Activated CD8-positive, alpha-beta memory T cell treated with anti-CD3 and anti-CD28 coated beads, Interleukin-2, amount 50 U/mL, for 4 hours (primary cell): Measurements from ENCODE around the gene DYSF.

Experiments
- DNase-seq: peaks from one replicate; pipeline ENCODE4 v3.0.0-alpha.2; 2020

Gene DYSF

GRCh38 chr2:71606244-71606643 lies 152.9 kb downstream of the DYSF start:
- DNase-seq = peak; percentile 2

GRCh38 chr2:71607151-71607889 lies 154.0 kb downstream of the DYSF start:
- peak; percentile 2 for DNase-seq

- DNase-seq = peak; percentile 2
Measured at GRCh38 chr2:71608034-71608433, 154.7 kb downstream of the DYSF start.

- no peak for DNase-seq
Measured at GRCh38 chr2:71608441-71608840, 155.1 kb downstream of the DYSF start.

GRCh38 chr2:71609029-71609428 lies 155.7 kb downstream of the DYSF start:
- DNase-seq = peak; percentile 7

- no peak for DNase-seq
Measured at GRCh38 chr2:71609441-71609840, 156.1 kb downstream of the DYSF start.

GRCh38 chr2:71609958-71610357 lies 156.6 kb downstream of the DYSF start:
- DNase-seq = no peak

GRCh38 chr2:71610671-71611070 lies 157.3 kb downstream of the DYSF start:
- DNase-seq = peak; percentile 1

- DNase-seq = no peak
Measured at GRCh38 chr2:71611247-71611646, 157.9 kb downstream of the DYSF start.

- DNase-seq = peak; percentile 1
Measured at GRCh38 chr2:71611781-71612527, 158.6 kb downstream of the DYSF start.

GRCh38 chr2:71612581-71613402 lies 159.4 kb downstream of the DYSF start:
- DNase-seq = peak; percentile 12

- DNase-seq = peak; percentile 3
Measured at GRCh38 chr2:71613403-71613952, 160.1 kb downstream of the DYSF start.

- DNase-seq = peak; percentile 3
Measured at GRCh38 chr2:71613953-71614925, 160.9 kb downstream of the DYSF start.

GRCh38 chr2:71614976-71615766 lies 161.8 kb downstream of the DYSF start:
- peak; percentile 9 for DNase-seq

GRCh38 chr2:71615767-71616730 lies 162.7 kb downstream of the DYSF start:
- no peak for DNase-seq

GRCh38 chr2:71617266-71617665 lies 163.9 kb downstream of the DYSF start:
- no peak for DNase-seq

- no peak for DNase-seq
Measured at GRCh38 chr2:71618327-71619113, 165.2 kb downstream of the DYSF start.

- DNase-seq = no peak
Measured at GRCh38 chr2:71619230-71619741, 165.9 kb downstream of the DYSF start.

- no peak for DNase-seq
Measured at GRCh38 chr2:71620116-71620515, 166.8 kb downstream of the DYSF start.
